HL-60 (cell line): Measurements from ENCODE around the gene ANKS1A.

Experiments used
- DNase-seq, 2 experiments: peaks; one replicate each; pipeline ENCODE4 v3.0.0-alpha.2; 2010 to 2020; ENCODE audit warnings: low read depth in 1 of 2, low spot score in 1 of 2
- H3K27ac ChIP-seq: fragments of 250-450 bp; sonication (Bioruptor Pico); replicated peaks from 2 replicates; pipeline ENCODE4 v1.5.1; 2020; ENCODE audit warnings: mild to moderate bottlenecking, moderate library complexity
- H3K27me3 ChIP-seq: fragments of 250-450 bp; sonication (Bioruptor Pico); 2 replicates; pipeline ENCODE4 v1.5.1; 2021; ENCODE audit warnings: mild to moderate bottlenecking, moderate library complexity; ENCODE audit not compliant: insufficient read depth, poor library complexity, severe bottlenecking
- H3K4me3 ChIP-seq: replicated peaks from 2 replicates; pipeline ENCODE4 v1.5.1; 2011; ENCODE audit warnings: mild to moderate bottlenecking, control low read depth, low read length; ENCODE audit not compliant: insufficient read depth
- CTCF ChIP-seq: IDR thresholded peaks from one replicate; pipeline ENCODE4 v1.5.1; 2011; ENCODE audit warnings: low read length, control low read depth, inconsistent platforms; ENCODE audit not compliant: insufficient read depth
- GABPA ChIP-seq: IDR thresholded peaks from 2 replicates; pipeline ENCODE4 v1.6.1; 2012; ENCODE audit warnings: low read depth
- POLR2AphosphoS5 ChIP-seq: IDR thresholded peaks from 2 replicates; pipeline ENCODE4 v1.6.1; 2012; ENCODE audit warnings: low read depth
- REST ChIP-seq: IDR thresholded peaks from 2 replicates; pipeline ENCODE4 v1.6.1; 2012; ENCODE audit warnings: low read depth; ENCODE audit not compliant: insufficient replicate concordance
- SPI1 ChIP-seq: IDR thresholded peaks from 2 replicates; pipeline ENCODE4 v1.6.1; 2012; ENCODE audit warnings: low read depth, mild to moderate bottlenecking, borderline replicate concordance

The ANKS1A gene

GRCh38 chr6:35061102-35061615 is 172.1 kb downstream of the ANKS1A start:
- no peak overlapping the region for H3K27ac ChIP-seq
- no peak for TF ChIP-seq CTCF
- TF ChIP-seq SPI1: no peak
- no peak for TF ChIP-seq REST
- no peak for TF ChIP-seq GABPA
- TF ChIP-seq POLR2AphosphoS5: no peak
- no peak overlapping the region for H3K4me3 ChIP-seq
- no peaks in the 10 kb centered on the region for H3K27me3 ChIP-seq
- no peak for DNase-seq

- Histone ChIP-seq H3K4me3 (no peak overlapping the region), H3K27ac (no peak overlapping the region), H3K27me3 (no peaks in the 10 kb centered on the region)
- TF ChIP-seq CTCF (no peak), SPI1 (no peak), POLR2AphosphoS5 (no peak), REST (no peak), GABPA (no peak)
- DNase-seq: no peak
These were observed 172.8 kb downstream of the ANKS1A start for GRCh38 chr6:35061651-35062410.

GRCh38 chr6:35062676-35063574 is 173.9 kb downstream of the ANKS1A start:
- Histone ChIP-seq H3K4me3 (no peak overlapping the region), H3K27me3 (no peaks in the 10 kb centered on the region)
- no peak for DNase-seq

More at GRCh38 chr6:35062676-35063574, 173.9 kb downstream of the ANKS1A start:
- TF ChIP-seq CTCF (no peak), POLR2AphosphoS5 (no peak), REST (no peak), GABPA (no peak), SPI1 (no peak)
- H3K27ac ChIP-seq: no peak overlapping the region
